HEK293T (cell line): ENCODE results near the gene LSR.

Source experiments
- FOXK2 ChIP-seq: fragments of 450-650 bp; IDR thresholded peaks from 2 replicates; pipeline ENCODE4 v1.6.1; 2016; ENCODE audit warnings: mild to moderate bottlenecking
- FOXM1 ChIP-seq: fragments of 450-650 bp; IDR thresholded peaks from 2 replicates; pipeline ENCODE4 v1.6.1; 2017; ENCODE audit warnings: mild to moderate bottlenecking, borderline replicate concordance
- PKNOX1 ChIP-seq: fragments of 450-650 bp; IDR thresholded peaks from 2 replicates; pipeline ENCODE4 v1.6.1; 2016

GRCh38 chr19:35223862-35224505 lies 24.8 kb upstream of the LSR start:
- TF ChIP-seq FOXM1 (no peak), FOXK2 (no peak), PKNOX1 (no peak)
